OCI-LY1 (cell line): ENCODE measurements around the gene MEAK7.

Experiments
- H2AFZ ChIP-seq: fragments of 200-600 bp; sonication (generic), shearing (Covaris generic); 2 replicates; pipeline ENCODE4 v1.6.0; 2014; ENCODE audit warnings: antibody characterized with exemption, mild to moderate bottlenecking, low read length
- H3F3A ChIP-seq: fragments of 200-600 bp; sonication (generic), shearing (Covaris generic); 2 replicates; pipeline ENCODE4 v1.6.0; 2014; ENCODE audit warnings: mild to moderate bottlenecking, antibody characterized with exemption, low read length, moderate library complexity; ENCODE audit not compliant: insufficient read depth
- H3K27ac ChIP-seq: fragments of 200-600 bp; sonication (generic); 2 replicates; pipeline ENCODE4 v1.5.1; 2014; ENCODE audit warnings: low read length, mixed run types, mild to moderate bottlenecking, low read depth; ENCODE audit not compliant: poor library complexity, severe bottlenecking
- H3K27me3 ChIP-seq: fragments of 200-600 bp; sonication (generic); 2 replicates; pipeline ENCODE4 v1.6.0; 2014; ENCODE audit warnings: antibody characterized with exemption, mild to moderate bottlenecking, low read length, moderate library complexity; ENCODE audit not compliant: insufficient read depth
- H3K36me3 ChIP-seq: fragments of 200-600 bp; sonication (generic); 2 replicates; pipeline ENCODE4 v1.6.1; 2014; ENCODE audit warnings: mild to moderate bottlenecking, antibody characterized with exemption, low read length, moderate library complexity, mixed read lengths; ENCODE audit not compliant: insufficient read depth
- H3K4me1 ChIP-seq: fragments of 200-600 bp; sonication (generic); 2 replicates; pipeline ENCODE4 v1.5.1; 2014; ENCODE audit warnings: mild to moderate bottlenecking, low read length, moderate library complexity; ENCODE audit not compliant: insufficient read depth, severe bottlenecking
- H3K4me2 ChIP-seq: fragments of 200-600 bp; sonication (generic), shearing (Covaris generic); 2 replicates; pipeline ENCODE4 v1.6.1; 2014; ENCODE audit warnings: low read length
- H3K4me3 ChIP-seq: fragments of 200-600 bp; sonication (generic); 2 replicates; pipeline ENCODE4 v1.5.1; 2014; ENCODE audit warnings: low read length, low read depth, mild to moderate bottlenecking, mixed read lengths; ENCODE audit not compliant: poor library complexity, severe bottlenecking
- H3K79me2 ChIP-seq: fragments of 200-600 bp; shearing (Covaris generic); 2 replicates; pipeline ENCODE4 v1.6.1; 2016; ENCODE audit warnings: mixed run types, low read length, mixed read lengths; ENCODE audit not compliant: insufficient read depth
- H3K9ac ChIP-seq: fragments of 200-600 bp; sonication (generic), shearing (Covaris generic); 2 replicates; pipeline ENCODE4 v1.6.1; 2014; ENCODE audit warnings: mild to moderate bottlenecking, low read length, mixed read lengths
- H3K9me2 ChIP-seq: fragments of 200-600 bp; sonication (generic), shearing (Covaris generic); 2 replicates; pipeline ENCODE4 v1.6.1; 2014; ENCODE audit warnings: low read depth, mild to moderate bottlenecking, low read length, mixed read lengths
- H3K9me3 ChIP-seq: fragments of 200-600 bp; shearing (Covaris generic); 2 replicates; pipeline ENCODE4 v1.6.1; 2014; ENCODE audit warnings: low read length, mixed read lengths
- H4K20me1 ChIP-seq: fragments of 200-600 bp; sonication (generic), shearing (Covaris generic); 2 replicates; pipeline ENCODE4 v1.6.0; 2016; ENCODE audit warnings: mild to moderate bottlenecking, low read length; ENCODE audit not compliant: insufficient read depth
- CTCF ChIP-seq: fragments of 200-600 bp; sonication (generic), shearing (Covaris generic); IDR thresholded peaks from 2 replicates; pipeline ENCODE4 v1.5.1; 2017; ENCODE audit warnings: mild to moderate bottlenecking, antibody characterized with exemption, low read length, moderate library complexity, mixed read lengths
- EZH2 ChIP-seq: fragments of 200-600 bp; sonication (generic), shearing (Covaris generic); IDR thresholded peaks from 2 replicates; pipeline ENCODE4 v1.8.0; 2017; ENCODE audit warnings: borderline replicate concordance, mixed run types, mild to moderate bottlenecking, antibody characterized with exemption, low read length, moderate library complexity, mixed read lengths

MEAK7 gene

DNA sequence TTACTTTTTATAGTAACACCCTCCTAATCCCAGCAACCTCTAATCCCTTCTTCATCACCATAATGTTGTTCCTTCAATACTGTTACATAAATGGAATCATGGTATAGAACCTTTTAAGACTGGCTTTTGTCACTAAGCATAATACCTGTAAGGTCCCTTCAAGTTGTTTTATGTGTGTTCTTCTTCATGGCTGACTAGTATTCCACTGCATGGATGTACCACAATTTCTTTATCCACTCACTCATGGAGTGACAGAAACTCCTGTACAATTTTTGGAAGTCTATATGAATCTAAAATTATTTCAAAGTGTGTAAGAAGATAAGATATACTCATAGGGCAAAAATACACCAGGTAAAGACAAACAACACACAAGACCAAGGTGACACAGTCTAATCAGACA, 36.8 kb downstream of the MEAK7 start:
- H3K9me3 ChIP-seq: no peaks in the 10 kb centered on the region
- H3K9me2 ChIP-seq: no peaks in the 10 kb centered on the region
- no peak overlapping the region for H3K4me3 ChIP-seq
- no peaks in the 10 kb centered on the region for H3F3A ChIP-seq
- no peak overlapping the region for H2AFZ ChIP-seq
- H3K27ac ChIP-seq: no peak overlapping the region
- H3K9ac ChIP-seq: no peak overlapping the region
- H3K4me2 ChIP-seq: no peak overlapping the region
- no peaks in the 10 kb centered on the region for H4K20me1 ChIP-seq
- TF ChIP-seq CTCF: no peak
- TF ChIP-seq EZH2: no peak
- no peaks in the 10 kb centered on the region for H3K27me3 ChIP-seq
- no peaks in the 10 kb centered on the region for H3K79me2 ChIP-seq
- no peaks in the 10 kb centered on the region for H3K4me1 ChIP-seq
- H3K36me3 ChIP-seq: no peaks in the 10 kb centered on the region; the same call in 1 of the 2 replicates

GRCh38 chr16:84467256-84467655, 37.2 kb downstream of the MEAK7 start:
- Histone ChIP-seq H2AFZ (no peak overlapping the region), H3K79me2 (no peaks in the 10 kb centered on the region), H3K9ac (no peak overlapping the region), H3K36me3 (no peaks in the 10 kb centered on the region; the same call in 1 of the 2 replicates), H3K4me1 (no peaks in the 10 kb centered on the region), H3K27me3 (no peaks in the 10 kb centered on the region), H3K4me3 (no peak overlapping the region), H3K27ac (no peak overlapping the region), H3F3A (no peaks in the 10 kb centered on the region), H3K4me2 (no peak overlapping the region), H4K20me1 (no peaks in the 10 kb centered on the region), H3K9me2 (no peaks in the 10 kb centered on the region), H3K9me3 (no peaks in the 10 kb centered on the region)
- TF ChIP-seq CTCF (no peak), EZH2 (no peak)

DNA sequence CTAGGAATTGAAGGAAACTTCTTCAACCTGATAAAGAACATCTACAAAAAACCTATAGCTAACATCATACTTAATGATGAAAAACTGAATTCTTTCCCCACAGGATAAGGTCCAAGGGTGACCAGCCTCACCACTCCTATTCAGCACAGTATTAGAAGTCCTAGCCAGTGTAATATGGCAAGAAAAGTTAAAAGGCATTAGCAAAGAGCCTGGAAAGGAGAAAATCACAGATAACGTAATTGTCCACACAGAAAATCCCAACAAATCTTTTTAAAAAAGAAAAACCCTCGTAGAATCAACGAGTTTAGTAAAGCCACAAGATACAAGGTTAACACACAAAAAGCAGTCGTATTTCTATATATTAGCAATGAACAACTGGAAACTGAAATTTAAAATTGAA, 37.8 kb downstream of the MEAK7 start:
- Histone ChIP-seq H3K9me3 (no peaks in the 10 kb centered on the region), H3K4me3 (no peak overlapping the region), H3K79me2 (no peaks in the 10 kb centered on the region), H3F3A (no peaks in the 10 kb centered on the region), H3K9ac (no peak overlapping the region), H3K27me3 (no peaks in the 10 kb centered on the region), H3K36me3 (no peaks in the 10 kb centered on the region; the same call in 1 of the 2 replicates), H3K4me2 (no peak overlapping the region), H4K20me1 (no peaks in the 10 kb centered on the region), H3K4me1 (no peaks in the 10 kb centered on the region), H3K27ac (no peak overlapping the region), H2AFZ (no peak overlapping the region), H3K9me2 (no peaks in the 10 kb centered on the region)
- no peak for TF ChIP-seq CTCF
- no peak for TF ChIP-seq EZH2
